ENCODE data around the gene ESPL1. TPM values are rescaled to one million over a fixed set of nuclear protein-coding genes. Genes with fewer than 3 reads are reported as not detected.

The ESPL1 gene
- total RNA-seq, 1 donor from 2014 or later: 2.2 TPM

DNA sequence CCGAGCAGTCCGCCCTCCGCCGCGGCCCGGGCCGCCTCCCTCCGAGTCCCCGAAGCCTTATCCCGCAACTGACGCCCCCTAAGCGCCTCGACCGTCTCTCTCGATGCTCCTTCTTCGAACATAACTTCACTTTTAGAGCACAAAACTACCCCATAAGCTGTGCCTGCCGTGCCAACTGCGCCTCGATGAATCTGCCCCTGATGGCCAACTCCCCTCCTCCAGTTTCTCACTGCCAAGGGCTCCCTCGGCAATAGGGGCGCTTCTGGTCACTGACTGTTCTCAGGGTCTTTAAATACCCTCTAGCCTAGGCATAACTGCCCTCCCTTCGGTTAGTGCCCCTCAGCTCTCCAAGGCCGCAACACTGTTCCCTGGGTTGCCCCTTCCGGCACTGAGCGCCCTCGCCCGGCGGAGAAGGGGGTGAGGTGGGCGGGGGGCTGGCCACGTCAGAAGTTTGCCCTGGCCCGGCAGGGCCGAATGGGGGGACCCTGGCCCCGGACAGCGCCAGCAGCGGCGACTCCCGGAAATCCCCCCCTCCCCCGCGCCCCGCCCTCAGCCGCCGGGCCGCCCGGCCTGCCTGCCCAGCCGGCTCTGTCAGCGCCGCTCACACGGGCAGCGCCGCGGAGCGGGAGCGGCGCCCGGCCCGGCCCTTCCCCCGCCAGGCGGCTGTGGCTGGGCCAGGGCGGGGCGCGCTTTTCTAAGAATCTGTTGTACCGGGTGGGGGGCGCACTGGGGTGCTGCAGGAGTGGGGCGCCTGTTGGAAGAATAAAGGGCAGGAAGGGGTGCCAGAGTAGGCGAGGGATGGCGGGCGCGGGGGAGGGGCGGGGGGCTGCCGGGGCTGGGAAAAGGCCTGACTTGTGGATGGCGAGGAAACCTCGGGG, 46.7 kb upstream of the ESPL1 start:
- TF ChIP-seq, protein P1, sequence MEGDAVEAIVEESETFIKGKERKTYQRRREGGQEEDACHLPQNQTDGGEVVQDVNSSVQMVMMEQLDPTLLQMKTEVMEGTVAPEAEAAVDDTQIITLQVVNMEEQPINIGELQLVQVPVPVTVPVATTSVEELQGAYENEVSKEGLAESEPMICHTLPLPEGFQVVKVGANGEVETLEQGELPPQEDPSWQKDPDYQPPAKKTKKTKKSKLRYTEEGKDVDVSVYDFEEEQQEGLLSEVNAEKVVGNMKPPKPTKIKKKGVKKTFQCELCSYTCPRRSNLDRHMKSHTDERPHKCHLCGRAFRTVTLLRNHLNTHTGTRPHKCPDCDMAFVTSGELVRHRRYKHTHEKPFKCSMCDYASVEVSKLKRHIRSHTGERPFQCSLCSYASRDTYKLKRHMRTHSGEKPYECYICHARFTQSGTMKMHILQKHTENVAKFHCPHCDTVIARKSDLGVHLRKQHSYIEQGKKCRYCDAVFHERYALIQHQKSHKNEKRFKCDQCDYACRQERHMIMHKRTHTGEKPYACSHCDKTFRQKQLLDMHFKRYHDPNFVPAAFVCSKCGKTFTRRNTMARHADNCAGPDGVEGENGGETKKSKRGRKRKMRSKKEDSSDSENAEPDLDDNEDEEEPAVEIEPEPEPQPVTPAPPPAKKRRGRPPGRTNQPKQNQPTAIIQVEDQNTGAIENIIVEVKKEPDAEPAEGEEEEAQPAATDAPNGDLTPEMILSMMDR (IDR thresholded peaks at IDR 0.05; ENCODE audit: insufficient read depth, low read length, poor library complexity, severe bottlenecking): peak; percentile 24
- H3K36me3 ChIP-seq (ENCODE audit: control insufficient read depth, insufficient read depth, low read length): no peaks in the 10 kb centered on the region
- peak overlapping the region; percentile 32 for H3K4me3 ChIP-seq (ENCODE audit: low read depth, low read length)
- H3K27me3 ChIP-seq (ENCODE audit: control insufficient read depth, insufficient read depth, low read length): no peaks in the 10 kb centered on the region
- no peak for DNase-seq (ENCODE audit: low read depth)

DNA sequence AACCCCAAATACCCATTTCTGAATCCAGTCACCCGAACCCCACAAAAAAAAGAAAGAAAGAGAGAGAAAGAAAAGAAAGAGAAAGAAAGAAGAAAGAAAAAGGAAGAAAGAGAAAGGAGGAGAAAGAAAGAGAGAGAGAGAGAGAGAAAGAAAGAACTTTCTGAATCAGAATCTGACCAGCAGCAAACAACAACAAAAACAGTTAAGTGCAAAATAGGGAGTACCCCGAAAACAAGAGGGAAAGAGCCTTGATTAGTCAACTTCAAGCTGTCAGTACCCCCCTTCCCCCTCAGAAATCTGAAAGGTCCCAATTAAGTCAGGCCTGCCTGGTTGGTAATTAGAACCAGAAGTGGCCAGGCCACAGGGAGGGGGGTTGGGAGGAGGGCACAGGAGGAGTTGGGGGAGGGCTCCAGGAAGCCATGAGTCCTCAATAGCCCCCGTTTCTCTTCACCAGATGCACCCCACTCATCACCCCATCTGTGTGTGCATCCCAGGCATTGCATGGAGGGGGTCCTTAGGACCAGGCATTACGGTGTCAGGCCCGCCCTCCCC, 45.9 kb upstream of the ESPL1 start:
- Histone ChIP-seq H3K4me3 (ENCODE audit: low read depth, low read length) (peak overlapping the region; percentile 23), H3K36me3 (ENCODE audit: control insufficient read depth, insufficient read depth, low read length) (no peaks in the 10 kb centered on the region), H3K27me3 (ENCODE audit: control insufficient read depth, insufficient read depth, low read length) (no peaks in the 10 kb centered on the region)
- DNase-seq (ENCODE audit: low read depth): no peak
- TF ChIP-seq, protein P1 (IDR thresholded peaks at IDR 0.05; ENCODE audit: insufficient read depth, low read length, poor library complexity, severe bottlenecking): no peak

DNA sequence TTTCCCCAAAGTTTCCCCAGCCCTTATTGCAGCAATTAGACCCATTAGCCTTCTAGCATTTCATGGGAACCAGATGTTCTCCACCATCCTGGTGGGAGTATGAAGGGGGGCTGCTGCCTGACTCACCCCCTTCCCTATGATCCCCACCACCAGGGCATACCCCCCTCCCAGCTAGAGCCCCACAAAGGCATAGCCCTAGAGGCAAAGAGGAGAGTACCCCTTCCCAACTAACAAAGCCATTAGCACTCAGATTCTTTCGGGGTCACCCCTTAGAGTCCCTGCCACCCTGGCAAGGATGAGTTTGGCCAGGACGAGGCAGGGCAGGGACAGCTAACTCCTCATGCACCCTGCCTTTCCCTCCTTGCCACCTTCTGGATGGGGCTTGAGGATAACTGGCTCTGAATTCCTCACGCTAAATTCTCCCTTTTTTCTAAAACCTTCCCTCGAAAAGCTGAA, 45.3 kb upstream of the ESPL1 start:
- no peaks in the 10 kb centered on the region for H3K36me3 ChIP-seq (ENCODE audit: control insufficient read depth, insufficient read depth, low read length)
- H3K27me3 ChIP-seq (ENCODE audit: control insufficient read depth, insufficient read depth, low read length): no peaks in the 10 kb centered on the region
- TF ChIP-seq, protein P1 (IDR thresholded peaks at IDR 0.05; ENCODE audit: insufficient read depth, low read length, poor library complexity, severe bottlenecking): no peak
- no peak for DNase-seq (ENCODE audit: low read depth)
- H3K4me3 ChIP-seq (ENCODE audit: low read depth, low read length): no peak overlapping the region

DNA sequence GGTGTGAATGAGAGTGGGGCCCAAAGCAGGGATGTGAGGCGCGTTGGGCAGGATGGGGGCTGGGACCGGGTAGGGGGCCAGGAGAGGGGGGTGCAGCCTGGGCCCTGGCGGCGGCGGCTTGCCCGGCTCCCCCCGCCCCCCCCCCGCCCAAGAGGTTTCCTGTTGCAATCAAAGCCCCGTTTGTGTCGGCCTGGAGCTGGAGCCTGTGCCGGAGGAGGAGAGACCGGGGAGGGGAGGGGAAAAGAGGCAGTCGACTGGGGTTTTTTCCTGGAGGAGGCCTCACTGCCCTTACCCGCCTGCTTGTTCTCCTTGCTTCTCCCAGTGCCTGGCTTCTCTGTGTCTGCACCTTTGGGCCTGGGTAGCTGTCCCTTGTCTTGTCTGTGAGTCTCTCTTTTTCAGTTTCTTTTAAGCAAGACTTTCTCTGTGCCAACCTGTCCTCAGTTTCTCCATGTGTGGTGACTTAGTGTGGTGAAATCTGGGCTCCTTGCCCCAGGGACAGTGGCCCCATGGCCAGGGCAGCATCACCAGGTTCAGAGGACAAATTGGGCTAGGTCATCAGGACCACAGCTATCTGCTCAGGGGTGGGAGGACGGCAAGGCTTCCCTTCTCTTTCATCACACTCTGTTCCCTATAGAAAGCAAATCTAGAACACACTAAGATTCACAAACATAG, 44.6 kb upstream of the ESPL1 start:
- no peak for DNase-seq (ENCODE audit: low read depth)
- TF ChIP-seq, protein P1 (IDR thresholded peaks at IDR 0.05; ENCODE audit: insufficient read depth, low read length, poor library complexity, severe bottlenecking): no peak
- Histone ChIP-seq H3K4me3 (ENCODE audit: low read depth, low read length) (no peak overlapping the region), H3K36me3 (ENCODE audit: control insufficient read depth, insufficient read depth, low read length) (no peaks in the 10 kb centered on the region), H3K27me3 (ENCODE audit: control insufficient read depth, insufficient read depth, low read length) (no peaks in the 10 kb centered on the region)

DNA sequence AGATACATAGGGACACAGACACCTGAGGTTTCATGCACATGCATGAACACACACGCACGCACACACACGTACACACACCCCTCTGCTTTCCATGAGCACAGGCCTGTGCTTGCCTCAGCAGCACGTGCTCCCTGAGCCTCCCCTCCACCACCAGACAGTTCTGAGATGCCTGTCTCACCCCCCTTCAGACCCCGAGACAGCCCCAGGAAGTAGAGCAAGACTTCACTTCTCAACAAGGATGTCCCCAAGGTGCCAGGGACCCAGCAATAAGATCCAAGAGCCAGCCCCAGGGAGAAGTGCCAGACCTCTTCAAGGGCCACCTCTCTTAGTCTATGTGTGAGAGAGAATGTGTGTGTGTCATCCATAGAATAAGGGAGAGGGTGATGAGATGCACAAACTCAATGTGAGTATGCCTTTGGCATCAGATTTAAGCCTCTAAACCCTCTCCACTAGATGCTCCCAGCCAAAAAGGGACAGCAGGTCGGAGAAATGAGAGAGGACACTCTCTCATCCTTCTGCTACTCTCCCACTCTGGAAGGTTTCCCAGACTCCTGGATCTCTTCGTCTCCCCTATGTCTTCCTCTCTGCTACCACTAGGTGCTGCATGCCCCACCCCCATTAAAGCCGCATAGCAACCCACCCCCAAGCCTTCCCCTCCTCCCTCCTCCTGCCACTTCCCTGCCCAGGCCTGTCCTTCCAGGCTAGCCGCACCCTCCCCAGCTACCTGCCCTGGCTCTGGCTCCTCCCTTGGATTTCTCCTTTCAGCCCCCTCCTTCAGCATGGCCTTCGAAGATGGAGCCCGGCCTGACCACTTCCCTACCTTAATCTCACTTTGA, 43.8 kb upstream of the ESPL1 start:
- DNase-seq (ENCODE audit: low read depth): no peak
- Histone ChIP-seq H3K36me3 (ENCODE audit: control insufficient read depth, insufficient read depth, low read length) (no peaks in the 10 kb centered on the region), H3K4me3 (ENCODE audit: low read depth, low read length) (no peak overlapping the region), H3K27me3 (ENCODE audit: control insufficient read depth, insufficient read depth, low read length) (no peaks in the 10 kb centered on the region)
- TF ChIP-seq, protein P1 (IDR thresholded peaks at IDR 0.05; ENCODE audit: insufficient read depth, low read length, poor library complexity, severe bottlenecking): peak; percentile 32

All from kidney epithelial cell (primary cell).